Measurements from ENCODE around the gene P2RY2.

GRCh38 chr11:73243093-73243485, 25.0 kb downstream of the P2RY2 start:
- no peak for TF ChIP-seq CTCF (IDR thresholded peaks at IDR 0.05)
- TF ChIP-seq POLR2A (IDR thresholded peaks at IDR 0.05): no peak

Data from heart left ventricle (tissue), 13 donors.